GM23248 (cell line): ENCODE measurements around the gene TNFSF13B. TPM values are rescaled to one million over a fixed set of nuclear protein-coding genes. Genes with fewer than 3 reads are reported as not detected.

Experiments
- DNase-seq: peaks from one replicate; pipeline ENCODE4 v3.0.0-alpha.2; 2015
- H2AFZ ChIP-seq: fragments of 200-600 bp; sonication (generic); 2 replicates; pipeline ENCODE4 v1.6.1; 2016; ENCODE audit warnings: antibody characterized with exemption
- H3F3A ChIP-seq: fragments of 200-600 bp; sonication (generic); 2 replicates; pipeline ENCODE4 v1.6.1; 2016; ENCODE audit warnings: mild to moderate bottlenecking, antibody characterized with exemption, mixed run types; ENCODE audit not compliant: insufficient read depth
- H3K27ac ChIP-seq: fragments of 200-600 bp; sonication (generic); 2 replicates; pipeline ENCODE4 v1.5.1; 2016; ENCODE audit warnings: mild to moderate bottlenecking
- H3K27me3 ChIP-seq: fragments of 200-600 bp; sonication (generic); replicated peaks from 2 replicates; pipeline ENCODE4 v1.6.1; 2016; ENCODE audit warnings: mild to moderate bottlenecking; ENCODE audit not compliant: insufficient read depth
- H3K36me3 ChIP-seq: fragments of 200-600 bp; sonication (generic); 2 replicates; pipeline ENCODE4 v1.6.1; 2016; ENCODE audit warnings: low read depth, mild to moderate bottlenecking
- H3K4me1 ChIP-seq: fragments of 200-600 bp; sonication (generic); 2 replicates; pipeline ENCODE4 v1.6.1; 2016; ENCODE audit warnings: mild to moderate bottlenecking; ENCODE audit not compliant: insufficient read depth
- H3K4me2 ChIP-seq: fragments of 200-600 bp; sonication (generic); one replicate; pipeline ENCODE4 v1.6.1; 2016; ENCODE audit warnings: mild to moderate bottlenecking; ENCODE audit not compliant: unreplicated experiment
- H3K4me3 ChIP-seq: fragments of 200-600 bp; sonication (generic); 2 replicates; pipeline ENCODE4 v1.5.1; 2016; ENCODE audit warnings: mild to moderate bottlenecking
- H3K79me2 ChIP-seq: fragments of 200-600 bp; sonication (generic); 2 replicates; pipeline ENCODE4 v1.6.1; 2016; ENCODE audit warnings: mild to moderate bottlenecking; ENCODE audit not compliant: insufficient read depth
- H3K9ac ChIP-seq: fragments of 200-600 bp; sonication (generic); 2 replicates; pipeline ENCODE4 v1.6.1; 2016; ENCODE audit warnings: mild to moderate bottlenecking
- H3K9me2 ChIP-seq: fragments of 200-600 bp; sonication (generic); 2 replicates; pipeline ENCODE4 v1.6.1; 2016; ENCODE audit warnings: mixed run types, mild to moderate bottlenecking, moderate library complexity; ENCODE audit not compliant: insufficient read depth
- H3K9me3 ChIP-seq: fragments of 200-600 bp; sonication (generic); one replicate; pipeline ENCODE4 v1.6.1; 2017; ENCODE audit warnings: low read depth
- H4K20me1 ChIP-seq: fragments of 200-600 bp; sonication (generic); 2 replicates; pipeline ENCODE4 v1.6.0; 2016; ENCODE audit not compliant: insufficient read depth
- EZH2 ChIP-seq: fragments of 200-600 bp; sonication (generic); IDR thresholded peaks from 2 replicates; pipeline ENCODE4 v1.6.1; 2018; ENCODE audit warnings: antibody characterized with exemption, mild to moderate bottlenecking; ENCODE audit not compliant: insufficient read depth, poor library complexity, severe bottlenecking
- EZH2phosphoT487 ChIP-seq: fragments of 200-600 bp; sonication (generic); IDR thresholded peaks from 2 replicates; pipeline ENCODE4 v1.6.1; 2018; ENCODE audit warnings: antibody characterized with exemption, moderate library complexity, mild to moderate bottlenecking, low read depth; ENCODE audit not compliant: insufficient read depth
- WGBS, 2 experiments: methylation state at CpG; one replicate each; pipeline ENCODE4 v1.1.6; 2015 to 2017; ENCODE audit warnings: low lambda C conversion rate in 2 of 2, low coverage in 1 of 2; ENCODE audit errors: missing lambda C conversion rate in 2 of 2; 5-methylcytosine and 5-hydroxymethylcytosine counted together
- in situ Hi-C: fragments of 300-500 bp; cut with MboI; formaldehyde crosslinking; loops from 2 replicates; pipeline ENCODE4 v1.15.0; 2020
- polyA plus RNA-seq: library from polyadenylated mRNA; unstranded; fragments of >200 nt; fragmentation: Nextera tagmentation; extraction: Ambion mirVana; gene quantifications from 2 replicates; pipeline ENCODE4 v1.2.1, GENCODE V29; 2016
- total RNA-seq: library from RNA; depleted of rRNA; stranded (reverse); fragments of >200 nt; shearing (Covaris generic); gene quantifications from 2 replicates; pipeline ENCODE4 v1.2.3, GENCODE V29; 2014

The TNFSF13B gene
- total and polyA plus RNA-seq, 2 experiments from 2014 or later: 0.40 to 2.5 TPM

DNA sequence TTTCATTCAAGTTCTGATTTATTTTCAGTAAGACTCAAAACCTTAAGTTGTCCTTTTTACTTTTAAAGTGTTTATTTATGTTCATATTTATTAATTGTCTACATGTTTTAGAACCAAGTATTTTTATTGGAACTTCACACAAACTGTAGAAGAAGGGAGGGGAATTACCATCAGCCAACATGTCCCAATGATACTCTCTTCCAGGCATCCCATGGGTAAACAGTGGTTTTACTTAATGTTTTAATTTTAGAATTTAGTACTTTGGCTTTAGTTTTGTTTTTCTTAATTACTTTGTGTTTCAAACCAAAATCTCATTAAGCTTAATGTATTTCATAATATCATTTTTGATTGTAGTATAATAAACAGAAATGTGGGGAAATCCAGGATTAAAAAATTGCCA is 5.2 kb downstream of the TNFSF13B start:
- Histone ChIP-seq H3K4me3 (no peak overlapping the region), H3K9me2 (no peaks in the 10 kb centered on the region), H3K4me1 (peaks cover 11% of the 10 kb centered on the region), H3K27ac (no peak overlapping the region), H3K9ac (no peak overlapping the region), H3K9me3 (no peaks in the 10 kb centered on the region), H4K20me1 (no peaks in the 10 kb centered on the region), H3K27me3 (no peaks in the 10 kb centered on the region), H3K36me3 (no peaks in the 10 kb centered on the region), H3F3A (0 out of 2 replicates have a peak, but pooled peaks cover under 1% of the 10 kb centered on the region), H3K79me2 (no peaks in the 10 kb centered on the region), H3K4me2 (no peak overlapping the region), H2AFZ (no peak overlapping the region)
- in situ Hi-C loops: no loop called here
- TF ChIP-seq EZH2phosphoT487 (no peak), EZH2 (no peak)
- DNase-seq: no peak

DNA sequence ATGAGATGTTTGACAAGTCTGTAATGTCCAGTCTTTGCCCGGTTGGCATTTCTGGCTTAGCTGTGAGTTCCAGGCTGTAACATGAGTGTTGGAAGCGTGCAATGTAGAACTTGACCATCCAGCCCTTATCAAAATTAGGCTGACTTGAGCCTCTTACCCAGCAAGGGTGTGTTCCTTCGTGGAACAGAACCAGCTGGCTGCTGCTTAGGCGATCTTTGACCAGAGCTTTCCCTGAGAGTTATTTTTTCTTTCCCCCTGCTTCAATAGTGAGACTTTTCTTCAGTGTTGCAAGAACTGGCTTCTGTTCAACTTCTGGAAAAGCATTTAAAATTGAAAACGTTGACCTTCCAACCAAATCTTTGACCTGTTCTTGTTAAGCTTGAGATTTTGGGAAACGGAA is 6.5 kb downstream of the TNFSF13B start:
- TF ChIP-seq EZH2 (no peak), EZH2phosphoT487 (no peak)
- Histone ChIP-seq H4K20me1 (no peaks in the 10 kb centered on the region), H3K4me1 (peaks cover 4% of the 10 kb centered on the region; the same call in 1 of the 2 replicates), H3K4me3 (no peak overlapping the region), H3K79me2 (no peaks in the 10 kb centered on the region), H3K9me3 (no peaks in the 10 kb centered on the region), H3K4me2 (no peak overlapping the region), H3K27ac (no peak overlapping the region), H3K9me2 (no peaks in the 10 kb centered on the region), H3F3A (no peaks in the 10 kb centered on the region), H3K36me3 (no peaks in the 10 kb centered on the region), H3K27me3 (no peaks in the 10 kb centered on the region), H3K9ac (no peak overlapping the region), H2AFZ (no peak overlapping the region)
- no peak for DNase-seq
- WGBS, 2 experiments: 11 to 13% methylated on average over 6 of the region's 6 CpGs
- in situ Hi-C loops: no loop called here

DNA sequence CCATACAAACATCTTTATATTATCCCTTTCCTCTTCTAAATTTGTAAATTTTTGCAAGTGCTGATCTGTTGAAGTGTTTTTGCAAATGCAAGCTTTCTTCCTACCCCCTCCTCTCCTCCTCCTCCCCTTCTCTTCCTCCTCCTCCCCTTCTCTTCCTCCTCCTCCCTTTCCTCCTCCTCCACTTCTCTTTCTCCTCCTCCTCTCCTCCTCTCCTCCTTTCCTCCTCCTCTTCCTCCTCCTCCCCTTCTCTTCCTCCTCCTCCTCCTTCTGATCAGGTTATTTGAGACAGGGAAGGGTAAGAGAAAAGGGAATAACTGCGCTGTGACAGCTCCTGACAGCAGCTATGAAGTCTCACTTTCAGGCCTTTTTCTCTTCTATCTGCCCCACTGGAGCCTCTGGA is 8.9 kb downstream of the TNFSF13B start:
- Histone ChIP-seq H3F3A (no peaks in the 10 kb centered on the region), H3K9ac (no peak overlapping the region), H3K9me2 (no peaks in the 10 kb centered on the region), H3K4me1 (no peaks in the 10 kb centered on the region), H4K20me1 (no peaks in the 10 kb centered on the region), H3K27me3 (no peaks in the 10 kb centered on the region), H3K36me3 (no peaks in the 10 kb centered on the region), H3K27ac (no peak overlapping the region), H3K79me2 (no peaks in the 10 kb centered on the region), H3K4me2 (no peak overlapping the region), H3K4me3 (no peak overlapping the region), H2AFZ (no peak overlapping the region), H3K9me3 (no peaks in the 10 kb centered on the region)
- in situ Hi-C loops: no loop called here
- no peak for TF ChIP-seq EZH2phosphoT487
- no peak for TF ChIP-seq EZH2
- no peak for DNase-seq
- WGBS, 2 experiments: 87 to 91% methylated on average over 1 of the region's 1 CpG

DNA sequence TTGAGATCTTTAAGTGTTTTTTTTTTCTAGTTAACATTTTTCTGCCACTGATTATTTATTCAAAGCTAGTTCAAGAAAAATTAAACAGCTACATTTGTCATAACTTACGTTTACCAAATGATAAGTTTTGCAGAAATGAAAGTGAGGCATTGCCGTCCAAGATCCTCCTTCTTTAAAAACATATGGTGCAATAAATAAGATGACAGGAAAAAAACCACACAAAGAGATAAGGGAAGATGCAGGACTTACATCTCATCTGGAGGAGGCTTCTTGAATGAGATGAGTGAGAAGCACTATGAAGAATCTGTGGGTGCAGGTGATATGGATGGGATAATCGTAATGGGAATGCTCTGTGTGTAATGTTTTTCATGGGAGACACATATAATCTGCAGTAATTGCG is 12.4 kb downstream of the TNFSF13B start:
- TF ChIP-seq EZH2phosphoT487: no peak
- TF ChIP-seq EZH2: no peak
- no peaks in the 10 kb centered on the region for H3K79me2 ChIP-seq
- H3K9me3 ChIP-seq: no peaks in the 10 kb centered on the region
- no peaks in the 10 kb centered on the region for H3K27me3 ChIP-seq
- no peaks in the 10 kb centered on the region for H3F3A ChIP-seq
- no peaks in the 10 kb centered on the region for H3K4me1 ChIP-seq
- H3K36me3 ChIP-seq: no peaks in the 10 kb centered on the region
- 68 to 73% methylated on average over 4 of the region's 4 CpGs for WGBS, 2 experiments
- no peak overlapping the region for H2AFZ ChIP-seq
- H3K9me2 ChIP-seq: no peaks in the 10 kb centered on the region
- in situ Hi-C loops: no loop called here
- no peak overlapping the region for H3K4me2 ChIP-seq
- H3K9ac ChIP-seq: no peak overlapping the region
- no peak overlapping the region for H3K4me3 ChIP-seq
- no peak overlapping the region for H3K27ac ChIP-seq
- no peaks in the 10 kb centered on the region for H4K20me1 ChIP-seq
- DNase-seq: no peak

DNA sequence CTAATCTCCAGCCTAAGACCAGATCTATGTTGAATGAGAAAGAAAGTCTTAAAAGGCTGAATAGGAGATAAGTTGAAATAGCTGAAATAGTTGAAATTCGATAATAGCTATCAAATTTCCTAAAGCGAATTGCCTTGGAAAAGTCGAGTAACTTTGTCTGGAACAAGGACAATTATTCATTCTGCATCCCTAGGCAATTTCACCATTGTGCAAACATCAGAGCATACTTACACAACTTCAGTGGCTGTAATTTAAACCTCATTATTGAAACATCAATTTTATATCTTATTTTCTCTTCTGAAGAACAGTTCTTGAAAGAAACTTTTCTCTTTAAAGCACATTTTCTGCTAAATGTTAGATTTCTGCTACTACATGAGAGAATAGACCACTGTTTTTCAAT is 13.6 kb downstream of the TNFSF13B start:
- Histone ChIP-seq H3K79me2 (no peaks in the 10 kb centered on the region), H3K9me3 (no peaks in the 10 kb centered on the region), H3K9ac (no peak overlapping the region), H2AFZ (no peak overlapping the region), H3K4me2 (no peak overlapping the region), H3K4me1 (no peaks in the 10 kb centered on the region), H3K4me3 (no peak overlapping the region), H3K27ac (no peak overlapping the region), H3F3A (no peaks in the 10 kb centered on the region), H3K9me2 (no peaks in the 10 kb centered on the region), H4K20me1 (no peaks in the 10 kb centered on the region), H3K36me3 (no peaks in the 10 kb centered on the region), H3K27me3 (no peaks in the 10 kb centered on the region)
- no peak for TF ChIP-seq EZH2phosphoT487
- TF ChIP-seq EZH2: no peak
- in situ Hi-C loops: no loop called here
- no peak for DNase-seq
- WGBS, 2 experiments: 67 to 73% methylated on average over 3 of the region's 3 CpGs
